Measurements from ENCODE around the gene PTPRZ1. TPM values are rescaled to one million over a fixed set of nuclear protein-coding genes. Genes with fewer than 3 reads are reported as not detected.

The PTPRZ1 gene
- total RNA-seq, 1 experiment from 2014 or later: not detected

DNA sequence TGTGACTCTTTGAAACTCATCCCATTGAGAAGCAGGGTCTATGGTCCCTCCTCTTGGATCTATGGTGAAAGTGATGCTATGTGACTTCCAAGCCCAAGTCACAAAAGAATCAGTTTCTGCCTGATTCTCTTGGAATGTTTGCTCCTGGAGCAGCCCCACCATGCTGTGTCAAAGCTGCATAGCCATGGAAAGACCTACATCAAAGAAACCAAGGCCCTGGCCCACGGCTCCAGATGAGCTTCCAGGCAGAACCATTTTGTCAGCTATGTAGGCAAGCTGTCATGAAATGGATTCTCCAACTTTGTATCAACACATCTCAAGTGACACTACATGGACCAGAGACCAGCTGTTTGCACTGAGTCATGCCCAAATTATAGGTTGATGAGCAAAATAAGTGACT is 194.1 kb downstream of the PTPRZ1 start:
- no TSS peak for BruUV-seq (replicated peaks)
- H4K20me1 ChIP-seq (ENCODE audit: low read length): no peaks in the 10 kb centered on the region
- ChIA-PET CTCF (no interaction called here), POLR2A (ENCODE audit: unreplicated experiment) (no interaction called here)
- TF ChIP-seq, protein P1, sequence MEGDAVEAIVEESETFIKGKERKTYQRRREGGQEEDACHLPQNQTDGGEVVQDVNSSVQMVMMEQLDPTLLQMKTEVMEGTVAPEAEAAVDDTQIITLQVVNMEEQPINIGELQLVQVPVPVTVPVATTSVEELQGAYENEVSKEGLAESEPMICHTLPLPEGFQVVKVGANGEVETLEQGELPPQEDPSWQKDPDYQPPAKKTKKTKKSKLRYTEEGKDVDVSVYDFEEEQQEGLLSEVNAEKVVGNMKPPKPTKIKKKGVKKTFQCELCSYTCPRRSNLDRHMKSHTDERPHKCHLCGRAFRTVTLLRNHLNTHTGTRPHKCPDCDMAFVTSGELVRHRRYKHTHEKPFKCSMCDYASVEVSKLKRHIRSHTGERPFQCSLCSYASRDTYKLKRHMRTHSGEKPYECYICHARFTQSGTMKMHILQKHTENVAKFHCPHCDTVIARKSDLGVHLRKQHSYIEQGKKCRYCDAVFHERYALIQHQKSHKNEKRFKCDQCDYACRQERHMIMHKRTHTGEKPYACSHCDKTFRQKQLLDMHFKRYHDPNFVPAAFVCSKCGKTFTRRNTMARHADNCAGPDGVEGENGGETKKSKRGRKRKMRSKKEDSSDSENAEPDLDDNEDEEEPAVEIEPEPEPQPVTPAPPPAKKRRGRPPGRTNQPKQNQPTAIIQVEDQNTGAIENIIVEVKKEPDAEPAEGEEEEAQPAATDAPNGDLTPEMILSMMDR (conservative IDR thresholded peaks at IDR 0.05; ENCODE audit: low read depth, low read length): no peak
- no peak for TF ChIP-seq EZH2 (IDR thresholded peaks at IDR 0.05; ENCODE audit: low read length, unreplicated experiment)
- no peak for TF ChIP-seq EZH2phosphoT487 (IDR thresholded peaks at IDR 0.05; ENCODE audit: borderline replicate concordance, low read length)
- ATAC-seq (no peak), DNase-seq (no peak)
- H3K4me1 ChIP-seq (ENCODE audit: insufficient read depth, low read length): no peaks in the 10 kb centered on the region
- no peaks in the 10 kb centered on the region for H3K79me2 ChIP-seq (ENCODE audit: low read length)
- H3K9me2 ChIP-seq (replicated peaks; ENCODE audit: low read length): no peaks in the 10 kb centered on the region
- no peaks in the 10 kb centered on the region for H3K36me3 ChIP-seq (ENCODE audit: low read depth, low read length)
- H3K9ac ChIP-seq (ENCODE audit: low read length): no peak overlapping the region
- H3K9me3 ChIP-seq (ENCODE audit: low read length): no peaks in the 10 kb centered on the region
- H3K27ac ChIP-seq (ENCODE audit: low read length): no peak overlapping the region
- H2AFZ ChIP-seq (ENCODE audit: low read length): no peak overlapping the region
- H3K4me2 ChIP-seq (ENCODE audit: low read length): no peak overlapping the region
- intact Hi-C loops (cut with micrococcal nuclease): no loop called here
- H3K4me3 ChIP-seq (ENCODE audit: low read length): no peak overlapping the region
- no peaks in the 10 kb centered on the region for H3F3A ChIP-seq (ENCODE audit: low read length, unreplicated experiment)
- H3K27me3 ChIP-seq (ENCODE audit: low read length): 0 out of 2 replicates have a peak, but pooled peaks cover 5% of the 10 kb centered on the region

DNA sequence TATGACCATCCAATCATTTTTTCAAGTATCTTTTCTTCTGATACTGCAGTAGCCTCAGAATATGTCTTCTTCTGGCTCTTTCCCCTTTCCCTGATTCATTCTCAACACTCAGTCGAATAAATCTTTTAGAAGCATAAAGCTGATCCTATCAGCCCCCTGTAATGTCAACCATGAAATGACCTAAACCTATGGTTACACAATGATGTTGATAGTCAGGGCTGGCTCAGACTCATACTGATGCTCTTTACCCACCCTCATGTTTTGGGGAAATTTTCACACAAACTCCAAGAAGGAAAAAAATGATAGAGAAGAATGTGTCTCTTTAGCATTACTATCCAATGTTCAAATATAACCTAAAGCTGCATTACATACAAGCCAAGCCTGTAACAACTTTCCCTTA is 195.1 kb downstream of the PTPRZ1 start:
- no peak for TF ChIP-seq EZH2 (IDR thresholded peaks at IDR 0.05; ENCODE audit: low read length, unreplicated experiment)
- TF ChIP-seq EZH2phosphoT487 (IDR thresholded peaks at IDR 0.05; ENCODE audit: borderline replicate concordance, low read length): no peak
- TF ChIP-seq, protein P1 (conservative IDR thresholded peaks at IDR 0.05; ENCODE audit: low read depth, low read length): no peak
- Histone ChIP-seq H3K4me3 (ENCODE audit: low read length) (no peak overlapping the region), H3K36me3 (ENCODE audit: low read depth, low read length) (no peaks in the 10 kb centered on the region), H3F3A (ENCODE audit: low read length, unreplicated experiment) (no peaks in the 10 kb centered on the region), H3K79me2 (ENCODE audit: low read length) (no peaks in the 10 kb centered on the region), H2AFZ (ENCODE audit: low read length) (no peak overlapping the region), H3K9me2 (replicated peaks; ENCODE audit: low read length) (no peaks in the 10 kb centered on the region), H3K9me3 (ENCODE audit: low read length) (no peaks in the 10 kb centered on the region), H3K4me2 (ENCODE audit: low read length) (no peak overlapping the region), H4K20me1 (ENCODE audit: low read length) (no peaks in the 10 kb centered on the region), H3K9ac (ENCODE audit: low read length) (no peak overlapping the region), H3K27me3 (ENCODE audit: low read length) (no peaks in the 10 kb centered on the region), H3K27ac (ENCODE audit: low read length) (no peak overlapping the region), H3K4me1 (ENCODE audit: insufficient read depth, low read length) (no peaks in the 10 kb centered on the region)
- ChIA-PET POLR2A (ENCODE audit: unreplicated experiment) (no interaction called here), CTCF (no interaction called here)
- intact Hi-C loops (cut with micrococcal nuclease): no loop called here
- DNase-seq (no peak), ATAC-seq (no peak)
- no TSS peak for BruUV-seq (replicated peaks)

DNA sequence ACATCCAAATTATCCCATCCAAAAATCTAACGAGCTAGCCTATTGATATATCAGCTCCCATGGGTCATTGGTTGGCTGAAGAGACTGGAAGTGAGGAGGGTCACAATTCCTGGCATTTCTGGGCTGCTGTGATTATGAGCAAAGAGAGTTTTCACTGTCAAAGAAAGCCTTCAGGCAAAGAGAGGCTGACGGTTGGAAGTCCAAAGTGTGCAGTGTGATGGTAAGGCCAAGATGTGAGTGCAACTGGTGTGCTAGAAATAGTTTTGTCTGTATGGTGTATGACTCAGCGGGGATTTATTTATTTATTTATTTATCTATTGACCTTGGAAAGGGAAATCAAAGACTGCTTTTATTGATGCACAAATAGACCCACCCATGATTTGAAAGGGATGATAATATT is 196.0 kb downstream of the PTPRZ1 start:
- TF ChIP-seq EZH2phosphoT487 (IDR thresholded peaks at IDR 0.05; ENCODE audit: borderline replicate concordance, low read length): no peak
- TF ChIP-seq, protein P1 (conservative IDR thresholded peaks at IDR 0.05; ENCODE audit: low read depth, low read length): no peak
- no peak for TF ChIP-seq EZH2 (IDR thresholded peaks at IDR 0.05; ENCODE audit: low read length, unreplicated experiment)
- ChIA-PET POLR2A (ENCODE audit: unreplicated experiment) (no interaction called here), CTCF (no interaction called here)
- Histone ChIP-seq H3K27ac (ENCODE audit: low read length) (no peak overlapping the region), H3K4me1 (ENCODE audit: insufficient read depth, low read length) (no peaks in the 10 kb centered on the region), H3K4me2 (ENCODE audit: low read length) (no peak overlapping the region), H4K20me1 (ENCODE audit: low read length) (no peaks in the 10 kb centered on the region), H3K9ac (ENCODE audit: low read length) (no peak overlapping the region), H3K9me2 (replicated peaks; ENCODE audit: low read length) (no peaks in the 10 kb centered on the region), H3K4me3 (ENCODE audit: low read length) (no peak overlapping the region), H3K36me3 (ENCODE audit: low read depth, low read length) (no peaks in the 10 kb centered on the region), H3K79me2 (ENCODE audit: low read length) (no peaks in the 10 kb centered on the region), H3K9me3 (ENCODE audit: low read length) (no peaks in the 10 kb centered on the region), H2AFZ (ENCODE audit: low read length) (no peak overlapping the region), H3K27me3 (ENCODE audit: low read length) (no peaks in the 10 kb centered on the region), H3F3A (ENCODE audit: low read length, unreplicated experiment) (no peaks in the 10 kb centered on the region)
- ATAC-seq (no peak), DNase-seq (no peak)
- no TSS peak for BruUV-seq (replicated peaks)
- intact Hi-C loops (cut with micrococcal nuclease): no loop called here
